Measurements from ENCODE around the gene CLMN.

GRCh38 chr14:95137804-95138167 is 181.9 kb downstream of the CLMN start:
- TF ChIP-seq POLR2A (IDR thresholded peaks at IDR 0.05; ENCODE audit: low read depth) (no peak), CTCF (IDR thresholded peaks at IDR 0.05) (no peak), EP300 (IDR thresholded peaks at IDR 0.05) (no peak)

Measured in esophagus muscularis mucosa (tissue), 4 donors.